Naive thymus-derived CD4-positive, alpha-beta T cell (primary cell): ENCODE results near the gene PABPN1. TPM values are rescaled to one million over a fixed set of nuclear protein-coding genes. Genes with fewer than 3 reads are reported as not detected.
"Not testable (repeated sequence)": the region's sequence is repeated elsewhere in the genome, so short reads cannot be mapped to it uniquely, and the experiment has no call there.

Experiments
- ATAC-seq: fragments of 150-1000 bp; cut with Tn5 transposase; 2 replicates; pipeline ENCODE4 v1.10.0; 2021; ENCODE audit warnings: mild to moderate bottlenecking, moderate library complexity
- CTCF ChIA-PET: fragments of 350-600 bp; sonication (Branson Sonifier 250); formaldehyde crosslinking; loops from one replicate; lab custom pipeline; 2021; ENCODE audit warnings: antibody characterized with exemption; lab: Charles Lee
- POLR2A ChIA-PET: fragments of 350-600 bp; sonication (Branson Sonifier 250); formaldehyde crosslinking; loops from one replicate; lab custom pipeline; 2021; ENCODE audit warnings: antibody characterized with exemption, inconsistent platforms; lab: Charles Lee
- DNase-seq, 9 donors: peaks; one replicate each; pipeline versions ENCODE4 v3.0.0 to v3.0.0-alpha.2; 2020 to 2022; ENCODE audit warnings: mixed read lengths in 1 of 9
- H3K27ac ChIP-seq: one replicate; pipeline ENCODE4 v1.7.0; 2013; ENCODE audit warnings: mild to moderate bottlenecking, low read depth, low read length, moderate library complexity
- H3K27me3 ChIP-seq, 2 donors: one replicate each; pipeline ENCODE4 v1.7.0; 2013; ENCODE audit warnings: low read length in 2 of 2, mild to moderate bottlenecking in 2 of 2, moderate library complexity in 2 of 2; ENCODE audit not compliant: control insufficient read depth in 2 of 2, insufficient read depth in 2 of 2
- H3K36me3 ChIP-seq, 3 experiments: 1 replicate in 2 of 3; 2 replicates in 1 of 3; pipeline ENCODE4 v1.7.0; 2013; ENCODE audit warnings: low read length in 3 of 3, mild to moderate bottlenecking in 3 of 3, moderate library complexity in 1 of 3; ENCODE audit not compliant: insufficient read depth in 3 of 3, control insufficient read depth in 2 of 3
- H3K4me1 ChIP-seq, 2 donors: one replicate each; pipeline ENCODE4 v1.7.0; 2013; ENCODE audit warnings: low read length in 2 of 2, mild to moderate bottlenecking in 2 of 2, moderate library complexity in 1 of 2; ENCODE audit not compliant: control insufficient read depth in 2 of 2, insufficient read depth in 2 of 2
- H3K4me3 ChIP-seq: 2 replicates; pipeline ENCODE4 v1.7.0; 2013; ENCODE audit warnings: mild to moderate bottlenecking, low read length
- H3K9me3 ChIP-seq, 3 experiments: 1 replicate in 2 of 3; 2 replicates in 1 of 3; pipeline ENCODE4 v1.7.0; 2013; ENCODE audit warnings: low read length in 3 of 3; ENCODE audit not compliant: control insufficient read depth in 2 of 3
- H3K27ac Mint-ChIP-seq, 9 donors: one replicate each; pipeline ENCODE4 v1.8.0; 2020 to 2022; ENCODE audit warnings: mixed read lengths in 9 of 9, mild to moderate bottlenecking in 8 of 9, moderate library complexity in 5 of 9, inconsistent platforms in 2 of 9
- H3K27me3 Mint-ChIP-seq, 5 donors: one replicate each; pipeline ENCODE4 v1.8.0; 2021 to 2022; ENCODE audit warnings: mixed read lengths in 5 of 5, mild to moderate bottlenecking in 1 of 5
- H3K36me3 Mint-ChIP-seq, 5 donors: one replicate each; pipeline ENCODE4 v1.8.0; 2020 to 2022; ENCODE audit warnings: mixed read lengths in 5 of 5, mild to moderate bottlenecking in 3 of 5, inconsistent platforms in 1 of 5
- H3K4me1 Mint-ChIP-seq, 7 donors: one replicate each; pipeline ENCODE4 v1.8.0; 2020 to 2022; ENCODE audit warnings: mixed read lengths in 7 of 7, mild to moderate bottlenecking in 3 of 7, inconsistent platforms in 1 of 7
- H3K4me3 Mint-ChIP-seq, 10 donors: one replicate each; pipeline ENCODE4 v1.8.0; 2020 to 2022; ENCODE audit warnings: mild to moderate bottlenecking in 10 of 10, mixed read lengths in 10 of 10, moderate library complexity in 6 of 10, inconsistent platforms in 2 of 10
- H3K9me3 Mint-ChIP-seq, 11 donors: one replicate each; pipeline ENCODE4 v1.8.0; 2020 to 2022; ENCODE audit warnings: mixed read lengths in 11 of 11, mild to moderate bottlenecking in 4 of 11, inconsistent platforms in 1 of 11, moderate library complexity in 1 of 11
- intact Hi-C, 2 donors: fragments of 100-400 bp; cut with micrococcal nuclease; formaldehyde crosslinking; loops; one replicate each; pipeline ENCODE4 v1.15.1; 2023
- polyA plus RNA-seq, 2 donors: library from polyadenylated mRNA; unstranded; fragments of 300-500 nt; fragmentation: Illumina TruSeq; gene quantifications; one replicate each; pipeline ENCODE4 v1.2.3, GENCODE V29; 2021
- total RNA-seq, 6 experiments: library from RNA in 5 of 6; stranded (reverse) in 5 of 6; gene quantifications; 1 replicate in 5 of 6; 2 replicates in 1 of 6; pipeline ENCODE4 v1.2.3 and lab custom pipeline; 2021 to 2026

PABPN1 gene
- total RNA-seq (100 to 1,000 TPM; 176 to 213 (median 196) TPM), polyA plus RNA-seq (10 to 100 TPM; 57.5 to 94.5 TPM), total RNA-seq (lab: John Stamatoyannopoulos, UW) (30.4 reads per million, percentile 60 among the genes with 10 or more reads in this experiment)

- ChIA-PET CTCF (interaction anchor here (0.6 to 4.2 kb wide), 15 partner anchors 9 to 252 kb away, joined by 3 to 41 read pairs (median 3); partner anchors contain the start of genes ACIN1, BCL2L2, HOMEZ and PPP1R3E), POLR2A (interaction anchor here (0.5 to 8.3 kb wide), 34 partner anchors 10 to 1844 kb away, joined by 3 to 286 read pairs (median 4); partner anchors contain the start of genes ACIN1, BCL2L2, C14orf119 and DCAF11)
- peak within 1 kb of the TSS; percentile 84 for H3K4me3 ChIP-seq
- Mint-ChIP-seq H3K9me3 (peaks cover 0 to 3% (median 0%) of the 10 kb centered on the region in 11 donors), H3K4me1 (peaks cover 22 to 38% (median 32%) of the 10 kb centered on the region in 7 donors), H3K36me3 (peaks cover 0 to 27% (median 5%) of the 10 kb centered on the region in 5 donors), H3K4me3 (peak within 1 kb of the TSS; percentile 91 to 97 (median 93)), H3K27me3 (peaks cover 0 to 3% (median 0%) of the 10 kb centered on the region in 5 donors), H3K27ac (peak within 1 kb of the TSS; percentile 96 to 99 (median 98))
- H3K27ac ChIP-seq: peak within 1 kb of the TSS; percentile 96
- intact Hi-C loops: loop anchor here (1.0 to 5.0 kb wide), 20 partner anchors 20 to 1844 kb away; partner anchors contain the start of genes ACIN1 (in 2 of the 2), C14orf119 (in 2 of the 2), HOMEZ (in 2 of the 2) and NGDN (in 2 of the 2)
- ATAC-seq: peak; percentile 91
- DNase-seq: peak; percentile 87 to 100 (median 99)
- peaks cover 15 to 25% (median 23%) of the 10 kb centered on the region in 3 experiments for H3K36me3 ChIP-seq
- H3K27me3 ChIP-seq: no peaks in the 10 kb centered on the region
- H3K9me3 ChIP-seq: no peaks in the 10 kb centered on the region
- peaks cover 22% of the 10 kb centered on the region in 2 donors for H3K4me1 ChIP-seq
These were observed at the start of gene PABPN1 for GRCh38 chr14:23320584-23321571. TSS of gene PABPN1 (plus strand) at chr14:23321457. CDS start at chr14:23321470, 13 bp downstream.

GRCh38 chr14:23275412-23275811 lies 45.8 kb upstream of the PABPN1 start:
- intact Hi-C loops: no loop called here

GRCh38 chr14:23277189-23277588 lies 44.1 kb upstream of the PABPN1 start:
- Histone ChIP-seq H3K27me3 (no peaks in the 10 kb centered on the region), H3K27ac (no peak overlapping the region), H3K36me3 (peaks cover 0 to 9% (median 0%) of the 10 kb centered on the region in 3 experiments), H3K4me1 (no peaks in the 10 kb centered on the region), H3K4me3 (no peak overlapping the region), H3K9me3 (no peaks in the 10 kb centered on the region)
- peaks cover 3 to 12% (median 5%) of the 10 kb centered on the region in 7 donors for H3K4me1 Mint-ChIP-seq
- intact Hi-C loops: no loop called here
- ChIA-PET POLR2A (interaction anchor here (0.8 to 0.9 kb wide), 3 partner anchors 9 to 93 kb away, joined by 3 read pairs; partner anchors contain the start of gene HOMEZ), CTCF (interaction anchor here (1.0 to 1.5 kb wide), 2 partner anchors 18 to 50 kb away, joined by 3 to 4 read pairs; no protein-coding TSS in a partner anchor)
- ATAC-seq (no peak), DNase-seq (no peak)
- H3K36me3 Mint-ChIP-seq: peaks cover 4 to 28% (median 8%) of the 10 kb centered on the region in 5 donors
- H3K4me3 Mint-ChIP-seq: no peak overlapping the region
- H3K27ac Mint-ChIP-seq: peak overlapping the region in 1 of 9 donors; percentile 19
- H3K9me3 Mint-ChIP-seq: peaks cover 0 to 1% (median 0%) of the 10 kb centered on the region in 11 donors
- no peaks in the 10 kb centered on the region for H3K27me3 Mint-ChIP-seq

More at GRCh38 chr14:23275412-23275811, 45.8 kb upstream of the PABPN1 start:
- Histone ChIP-seq H3K27ac (no peak overlapping the region), H3K36me3 (peaks cover 0 to 7% (median 0%) of the 10 kb centered on the region in 3 experiments), H3K27me3 (no peaks in the 10 kb centered on the region), H3K4me3 (no peak overlapping the region), H3K9me3 (no peaks in the 10 kb centered on the region), H3K4me1 (no peaks in the 10 kb centered on the region)
- peaks cover 2 to 8% (median 4%) of the 10 kb centered on the region in 7 donors for H3K4me1 Mint-ChIP-seq
- H3K27me3 Mint-ChIP-seq: no peaks in the 10 kb centered on the region
- no peak overlapping the region for H3K4me3 Mint-ChIP-seq
- ChIA-PET CTCF (interaction anchor here (1.0 to 1.6 kb wide), 3 partner anchors 22 to 105 kb away, joined by 3 to 4 read pairs (median 4); no protein-coding TSS in a partner anchor), POLR2A (interaction anchor here (1.1 to 1.4 kb wide), 2 partner anchors 11 to 27 kb away, joined by 3 to 5 read pairs; partner anchors contain the start of genes HOMEZ and PPP1R3E)
- ATAC-seq: no peak
- peaks cover 4 to 28% (median 8%) of the 10 kb centered on the region in 5 donors for H3K36me3 Mint-ChIP-seq
- peak overlapping the region in 3 of 9 donors; percentile 21 to 49 (median 40) for H3K27ac Mint-ChIP-seq
- H3K9me3 Mint-ChIP-seq: peaks cover 0 to 1% (median 0%) of the 10 kb centered on the region in 11 donors
- DNase-seq: no peak

GRCh38 chr14:23277928-23278327 lies 43.3 kb upstream of the PABPN1 start:
- H3K4me3 ChIP-seq, intact Hi-C loops, ATAC-seq, H3K27me3 ChIP-seq, H3K9me3 ChIP-seq, H3K27me3 Mint-ChIP-seq, H3K4me1 ChIP-seq, H3K27ac Mint-ChIP-seq, H3K4me3 Mint-ChIP-seq, H3K9me3 Mint-ChIP-seq, DNase-seq, H3K27ac ChIP-seq: not testable (repeated sequence)
- POLR2A ChIA-PET: interaction anchor here (0.5 to 0.9 kb wide), 2 partner anchors 19 to 28 kb away, joined by 3 to 5 read pairs; no protein-coding TSS in a partner anchor
- peaks cover 4 to 28% (median 8%) of the 10 kb centered on the region in 5 donors for H3K36me3 Mint-ChIP-seq
- peaks cover 6 to 16% (median 8%) of the 10 kb centered on the region in 7 donors for H3K4me1 Mint-ChIP-seq
- CTCF ChIA-PET: interaction anchor here (0.8 to 1.5 kb wide), 2 partner anchors 49 to 78 kb away, joined by 3 read pairs; no protein-coding TSS in a partner anchor
- H3K36me3 ChIP-seq: peaks cover 0 to 11% (median 0%) of the 10 kb centered on the region in 3 experiments

GRCh38 chr14:23281247-23281646 lies 40.0 kb upstream of the PABPN1 start:
- Mint-ChIP-seq H3K4me3 (no peak overlapping the region), H3K9me3 (no peaks in the 10 kb centered on the region), H3K36me3 (peaks cover 0 to 14% (median under 1%) of the 10 kb centered on the region in 5 donors), H3K27ac (no peak overlapping the region), H3K4me1 (peaks cover 11 to 34% (median 27%) of the 10 kb centered on the region in 7 donors), H3K27me3 (no peaks in the 10 kb centered on the region)
- DNase-seq (no peak), ATAC-seq (no peak)
- ChIA-PET CTCF (interaction anchor here (1.0 kb wide), 1 partner anchor 14 kb away, joined by 3 read pairs; no protein-coding TSS in a partner anchor), POLR2A (interaction anchor here (0.7 to 1.9 kb wide), 2 partner anchors 40 to 41 kb away, joined by 4 to 7 read pairs; partner anchors contain the start of gene PABPN1)
- H3K27ac ChIP-seq: no peak overlapping the region
- intact Hi-C loops: no loop called here
- H3K4me3 ChIP-seq: no peak overlapping the region
- H3K4me1 ChIP-seq: peaks cover 0 to 3% of the 10 kb centered on the region in 2 donors
- H3K27me3 ChIP-seq: no peaks in the 10 kb centered on the region
- H3K9me3 ChIP-seq: no peaks in the 10 kb centered on the region
- peaks cover 0 to 13% (median 0%) of the 10 kb centered on the region in 3 experiments for H3K36me3 ChIP-seq
